SK-N-SH treated with all-trans-retinoic acid at 6 μM for 48 hours (cell line): ENCODE measurements around the gene HCAR1.

Experiments
- CREB5 ChIP-seq: fragments of 250-450 bp; sonication (Bioruptor Pico); IDR thresholded peaks from 2 replicates; pipeline ENCODE4 v1.5.1; 2020; ENCODE audit warnings: low read depth, mild to moderate bottlenecking, moderate library complexity
- ESRRG ChIP-seq: fragments of 250-450 bp; sonication (Bioruptor Pico); IDR thresholded peaks from 2 replicates; pipeline ENCODE4 v1.6.1; 2021; ENCODE audit warnings: mild to moderate bottlenecking
- PATZ1 ChIP-seq: fragments of 250-450 bp; sonication (Bioruptor Pico); IDR thresholded peaks from 2 replicates; pipeline ENCODE4 v1.8.0; 2020; ENCODE audit warnings: mild to moderate bottlenecking, moderate library complexity, borderline replicate concordance
- PPARA ChIP-seq: fragments of 250-450 bp; sonication (Bioruptor Pico); IDR thresholded peaks from 2 replicates; pipeline ENCODE4 v1.5.0; 2020; ENCODE audit warnings: mild to moderate bottlenecking, borderline replicate concordance
- RARB ChIP-seq: fragments of 250-450 bp; sonication (Bioruptor Pico); IDR thresholded peaks from 2 replicates; pipeline ENCODE4 v1.8.0; 2021; ENCODE audit warnings: mild to moderate bottlenecking, moderate library complexity
- TCF4 ChIP-seq: fragments of 250-450 bp; sonication (Bioruptor Pico); IDR thresholded peaks from 2 replicates; pipeline ENCODE4 v1.8.0; 2021; ENCODE audit warnings: mild to moderate bottlenecking, moderate library complexity, borderline replicate concordance
- TOX ChIP-seq: fragments of 250-450 bp; sonication (Bioruptor Pico); IDR thresholded peaks from 2 replicates; pipeline ENCODE4 v1.8.0; 2021; ENCODE audit warnings: mild to moderate bottlenecking, moderate library complexity, borderline replicate concordance
- ZFP3 ChIP-seq: fragments of 250-450 bp; sonication (Bioruptor Pico); IDR thresholded peaks from 2 replicates; pipeline ENCODE4 v1.5.0; 2020; ENCODE audit warnings: mild to moderate bottlenecking, moderate library complexity
- ZNF565 ChIP-seq: fragments of 450-650 bp; formaldehyde crosslinking; conservative IDR thresholded peaks from 2 replicates; pipeline ENCODE4 v1.5.0; 2020; ENCODE audit warnings: low read depth, mild to moderate bottlenecking, moderate library complexity

- TF ChIP-seq TCF4 (CRISPR knock-in tag) (no peak), CREB5 (CRISPR knock-in tag) (no peak), PATZ1 (CRISPR knock-in tag) (no peak), RARB (CRISPR knock-in tag) (no peak), ZFP3 (no peak), ZNF565 (CRISPR knock-in tag) (no peak), TOX (no peak), ESRRG (no peak), PPARA (CRISPR knock-in tag) (no peak)
Measured at GRCh38 chr12:122729583-122730214, 945 bp downstream of the HCAR1 start.
